NCI-H69 (cell line): Measurements from ENCODE around the gene CAMK2B.

Experiments used
- DNase-seq: peaks from one replicate; lab custom pipeline; 2025; lab: John Stamatoyannopoulos, UW

The CAMK2B gene

GRCh38 chr7:44167920-44168319 lies 157.5 kb downstream of the CAMK2B start:
- no peak for DNase-seq
